Kidney (tissue), 14 donors: ENCODE measurements around the gene ITGBL1. TPM values are rescaled to one million over a fixed set of nuclear protein-coding genes. Genes with fewer than 3 reads are reported as not detected.
A peak's percentile ranks its signal among the peaks of the same experiment; 100 is the strongest.

Experiments
- DNase-seq, 5 donors: peaks; one replicate each; pipeline ENCODE4 v3.0.0-alpha.2; 2013 to 2020
- FAIRE-seq: peaks from 2 replicates; lab custom pipeline; 2012; peaks lifted over from hg19 to GRCh38; lab: Jason Lieb, UNC
- H3K27ac ChIP-seq, 2 donors: one replicate each; pipeline ENCODE4 v1.7.0; 2013; ENCODE audit warnings: low read depth in 2 of 2, low read length in 2 of 2, inconsistent platforms in 1 of 2
- H3K27me3 ChIP-seq: one replicate; pipeline ENCODE4 v1.7.1; 2013; ENCODE audit warnings: low read length, inconsistent platforms; ENCODE audit not compliant: control insufficient read depth, insufficient read depth
- H3K36me3 ChIP-seq, 3 donors: one replicate each; pipeline versions ENCODE4 v1.7.0 to v1.7.1; 2013; ENCODE audit warnings: low read length in 3 of 3, control low read depth in 1 of 3, inconsistent platforms in 1 of 3; ENCODE audit not compliant: insufficient read depth in 3 of 3, control insufficient read depth in 2 of 3
- H3K4me1 ChIP-seq, 3 donors: one replicate each; pipeline versions ENCODE4 v1.7.0 to v1.7.1; 2013; ENCODE audit warnings: low read length in 3 of 3, inconsistent platforms in 1 of 3, low read depth in 1 of 3; ENCODE audit not compliant: control insufficient read depth in 2 of 3, insufficient read depth in 2 of 3
- H3K4me3 ChIP-seq, 3 donors: one replicate each; pipeline versions ENCODE4 v1.7.0 to v1.8.1; 2013; ENCODE audit warnings: low read length in 3 of 3, control low read depth in 1 of 3, inconsistent platforms in 1 of 3
- H3K9ac ChIP-seq, 3 donors: one replicate each; pipeline versions ENCODE4 v1.7.0 to v1.7.1; 2013; ENCODE audit warnings: low read length in 3 of 3, control low read depth in 1 of 3, inconsistent platforms in 1 of 3
- H3K9me3 ChIP-seq, 3 donors: one replicate each; pipeline versions ENCODE4 v1.7.0 to v1.7.1; 2013; ENCODE audit warnings: low read length in 3 of 3, control low read depth in 1 of 3, inconsistent platforms in 1 of 3; ENCODE audit not compliant: control insufficient read depth in 2 of 3, insufficient read depth in 1 of 3
- intact Hi-C: fragments of 100-400 bp; cut with DNase I; formaldehyde crosslinking; loops from one replicate; pipeline ENCODE4 v1.11.1; 2022
- polyA plus RNA-seq: library from polyadenylated mRNA; stranded (reverse); fragments of 350-450 nt; fragmentation: Illumina TruSeq; extraction: RNeasy Lipid Tissue Mini Kit (QIAGEN cat#74804); gene quantifications from one replicate; pipeline ENCODE4 v1.2.3, GENCODE V29; 2014; ENCODE audit warnings: low read depth, low replicate concordance; ENCODE audit not compliant: insufficient read depth
- total RNA-seq: library from RNA; stranded (reverse); fragmentation: NEBNext Ultra II Directional; extraction: Animal tissue kit (Norgen Biotek cat#: 25700); gene quantifications from one replicate; pipeline ENCODE4 v1.2.1, GENCODE V29; 2021
- TF ChIP-seq, protein P1 (sequence below): IDR thresholded peaks from 3 replicates; pipeline ENCODE4 v1.5.1; 2012; ENCODE audit warnings: mild to moderate bottlenecking, moderate library complexity, borderline replicate concordance; ENCODE audit not compliant: insufficient read depth; ENCODE audit errors: extremely low read depth
- donor health status: control.
- donor health status: control.
- donor health status: control.
- donor health status: control.
- donor health status: control.
- donor health status: DM: yes; HTN: yes; CAD: no.
- donor health status: Normal renal cell carcinoma (clear cell type).

The ITGBL1 gene
- total and polyA plus RNA-seq, 2 donors from 2014 or later = 1.4 to 7.7 TPM

DNA sequence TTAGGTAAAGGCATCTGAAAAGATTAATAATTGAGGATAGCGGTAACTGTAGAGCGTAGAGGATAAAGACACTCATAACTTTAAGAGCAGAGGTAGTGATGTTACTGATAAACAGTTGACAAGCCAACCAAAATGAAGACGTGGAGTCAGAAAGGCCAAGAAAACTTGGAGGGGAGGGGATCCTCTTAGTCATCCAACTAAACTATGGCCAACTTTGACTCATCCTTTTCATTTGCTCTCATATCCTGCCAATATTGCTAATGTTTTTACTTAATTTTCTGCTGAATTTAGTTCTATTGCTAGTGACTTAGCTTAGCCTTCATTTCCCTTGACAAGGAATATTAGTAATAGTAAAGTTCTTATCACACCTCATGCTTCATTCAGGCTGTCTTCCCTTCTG, 13.4 kb downstream of the ITGBL1 start:
- H3K4me1 ChIP-seq = no peaks in the 10 kb centered on the region
- H3K27me3 ChIP-seq = no peaks in the 10 kb centered on the region
- H3K36me3 ChIP-seq = no peaks in the 10 kb centered on the region
- no peak overlapping the region for H3K27ac ChIP-seq
- H3K9me3 ChIP-seq = no peaks in the 10 kb centered on the region
- intact Hi-C loops = no loop called here
- TF ChIP-seq, protein P1, sequence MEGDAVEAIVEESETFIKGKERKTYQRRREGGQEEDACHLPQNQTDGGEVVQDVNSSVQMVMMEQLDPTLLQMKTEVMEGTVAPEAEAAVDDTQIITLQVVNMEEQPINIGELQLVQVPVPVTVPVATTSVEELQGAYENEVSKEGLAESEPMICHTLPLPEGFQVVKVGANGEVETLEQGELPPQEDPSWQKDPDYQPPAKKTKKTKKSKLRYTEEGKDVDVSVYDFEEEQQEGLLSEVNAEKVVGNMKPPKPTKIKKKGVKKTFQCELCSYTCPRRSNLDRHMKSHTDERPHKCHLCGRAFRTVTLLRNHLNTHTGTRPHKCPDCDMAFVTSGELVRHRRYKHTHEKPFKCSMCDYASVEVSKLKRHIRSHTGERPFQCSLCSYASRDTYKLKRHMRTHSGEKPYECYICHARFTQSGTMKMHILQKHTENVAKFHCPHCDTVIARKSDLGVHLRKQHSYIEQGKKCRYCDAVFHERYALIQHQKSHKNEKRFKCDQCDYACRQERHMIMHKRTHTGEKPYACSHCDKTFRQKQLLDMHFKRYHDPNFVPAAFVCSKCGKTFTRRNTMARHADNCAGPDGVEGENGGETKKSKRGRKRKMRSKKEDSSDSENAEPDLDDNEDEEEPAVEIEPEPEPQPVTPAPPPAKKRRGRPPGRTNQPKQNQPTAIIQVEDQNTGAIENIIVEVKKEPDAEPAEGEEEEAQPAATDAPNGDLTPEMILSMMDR = no peak
- no peak overlapping the region for H3K4me3 ChIP-seq
- DNase-seq = no peak
- FAIRE-seq = no peak
- H3K9ac ChIP-seq = no peak overlapping the region

DNA sequence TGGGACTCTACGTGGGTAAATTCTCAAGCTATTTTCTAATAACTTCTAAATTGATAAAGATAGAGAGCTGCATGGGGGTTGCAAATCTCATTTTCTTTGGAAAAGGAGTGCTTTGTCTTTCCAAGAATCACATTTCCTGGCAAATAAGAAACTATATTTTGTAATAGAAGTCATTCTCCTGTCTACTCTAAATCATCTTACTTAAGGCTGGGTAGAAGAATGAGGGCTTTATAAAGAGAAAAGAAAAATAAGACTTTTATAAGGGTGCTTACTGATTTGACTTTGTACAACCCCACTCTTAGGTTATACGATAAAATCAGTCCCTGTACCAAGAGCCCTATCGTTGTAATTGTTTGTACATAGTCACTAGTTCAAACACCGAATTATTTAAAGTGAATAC, 14.9 kb downstream of the ITGBL1 start:
- no peak overlapping the region for H3K27ac ChIP-seq
- no peaks in the 10 kb centered on the region for H3K9me3 ChIP-seq
- no peaks in the 10 kb centered on the region for H3K36me3 ChIP-seq
- FAIRE-seq (no peak), DNase-seq (no peak)
- H3K4me1 ChIP-seq = no peaks in the 10 kb centered on the region
- no peak overlapping the region for H3K4me3 ChIP-seq
- H3K9ac ChIP-seq = no peak overlapping the region
- intact Hi-C loops = no loop called here
- no peaks in the 10 kb centered on the region for H3K27me3 ChIP-seq
- TF ChIP-seq, protein P1 = no peak

DNA sequence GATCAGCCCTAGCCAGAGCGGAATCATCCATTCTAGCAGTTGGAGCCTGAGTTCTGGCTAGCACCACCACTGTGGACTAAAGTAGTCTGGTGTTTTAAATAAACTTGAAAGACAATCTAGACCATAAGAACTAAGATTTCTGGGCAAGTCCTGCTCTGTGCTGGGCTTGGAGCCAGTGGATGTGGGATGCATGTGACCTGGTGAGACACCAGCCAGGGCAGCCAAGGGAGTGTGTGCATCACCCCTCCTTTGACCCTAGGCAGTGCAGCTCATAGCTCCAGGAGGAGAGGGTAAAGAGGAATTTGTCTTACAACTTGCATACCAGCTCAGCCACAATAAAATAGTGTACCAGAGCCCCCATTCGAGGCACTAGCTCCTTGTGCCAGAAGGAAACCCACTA, 21.0 kb downstream of the ITGBL1 start:
- intact Hi-C loops = no loop called here
- H3K4me3 ChIP-seq = no peak overlapping the region
- no peak for FAIRE-seq
- no peaks in the 10 kb centered on the region for H3K9me3 ChIP-seq
- TF ChIP-seq, protein P1 = no peak
- no peaks in the 10 kb centered on the region for H3K36me3 ChIP-seq
- no peak for DNase-seq
- H3K9ac ChIP-seq = no peak overlapping the region
- H3K27ac ChIP-seq = no peak overlapping the region
- no peaks in the 10 kb centered on the region for H3K4me1 ChIP-seq
- H3K27me3 ChIP-seq = no peaks in the 10 kb centered on the region

DNA sequence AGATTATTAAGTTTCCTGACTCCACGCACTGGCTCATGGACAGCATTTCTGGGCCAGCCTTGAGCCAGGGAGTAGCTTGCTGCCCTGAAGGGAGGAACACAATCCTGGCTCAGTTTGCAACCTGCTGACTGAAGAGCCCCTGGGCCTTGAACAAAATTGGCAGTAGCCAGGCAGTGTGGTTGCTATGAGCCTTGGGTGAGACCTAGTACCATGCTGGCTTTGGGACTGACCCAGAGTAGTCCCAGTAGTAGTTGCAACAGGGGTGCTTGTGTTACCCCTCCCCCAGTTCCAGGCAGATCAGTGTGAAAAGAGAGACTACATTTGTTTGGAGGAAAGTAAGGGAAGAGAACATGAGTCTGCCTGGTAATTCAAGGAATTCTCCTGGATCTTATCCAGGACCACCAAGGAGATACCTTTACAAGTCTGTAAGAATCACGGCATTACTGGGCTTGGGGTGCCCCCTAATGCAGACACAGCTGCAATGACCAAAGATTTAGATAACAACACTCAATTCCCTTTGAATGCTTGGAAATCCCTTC, 22.0 kb downstream of the ITGBL1 start:
- DNase-seq (peak in 4 of 5 donors; percentile 40 to 84 (median 50)), FAIRE-seq (no peak)
- Histone ChIP-seq H3K9ac (no peak overlapping the region), H3K4me1 (no peaks in the 10 kb centered on the region), H3K36me3 (no peaks in the 10 kb centered on the region), H3K4me3 (no peak overlapping the region), H3K9me3 (no peaks in the 10 kb centered on the region), H3K27me3 (no peaks in the 10 kb centered on the region), H3K27ac (no peak overlapping the region)
- intact Hi-C loops = no loop called here
- TF ChIP-seq, protein P1 = no peak
